Fibroblast of lung (primary cell): ENCODE measurements around the gene RWDD4. TPM values are rescaled to one million over a fixed set of nuclear protein-coding genes. Genes with fewer than 3 reads are reported as not detected.

Source experiments
- DNase-seq, 2 donors: peaks; one replicate each; pipeline versions ENCODE4 v3.0.0 to v3.0.0-alpha.2; 2010; ENCODE audit warnings: low read depth in 2 of 2
- H2AFZ ChIP-seq: 2 replicates; pipeline ENCODE4 v1.5.1; 2012; ENCODE audit warnings: low read length, control low read depth, inconsistent platforms
- H3K27ac ChIP-seq: 2 replicates; pipeline ENCODE4 v1.5.1; 2011; ENCODE audit warnings: low read length, control low read depth; ENCODE audit not compliant: insufficient read depth
- H3K27me3 ChIP-seq: 2 replicates; pipeline ENCODE4 v1.5.1; 2011; ENCODE audit warnings: mild to moderate bottlenecking, low read length; ENCODE audit not compliant: control insufficient read depth, insufficient read depth
- H3K36me3 ChIP-seq: 2 replicates; pipeline ENCODE4 v1.5.1; 2011; ENCODE audit warnings: low read length; ENCODE audit not compliant: control insufficient read depth, insufficient read depth
- H3K4me1 ChIP-seq: 2 replicates; pipeline ENCODE4 v1.5.1; 2011; ENCODE audit warnings: low read length; ENCODE audit not compliant: control insufficient read depth, insufficient read depth; ENCODE audit errors: extremely low read depth
- H3K4me2 ChIP-seq: 2 replicates; pipeline ENCODE4 v1.5.1; 2011; ENCODE audit warnings: low read length, control low read depth; ENCODE audit not compliant: insufficient read depth; ENCODE audit errors: extremely low read depth
- H3K4me3 ChIP-seq, 4 experiments: fragments of 200-600 bp in 1 of 4; sonication (generic) in 1 of 4; replicated peaks in 1 of 4; 2 replicates each; pipeline ENCODE4 v1.5.1; 2011 to 2016; ENCODE audit warnings: low read length in 4 of 4, low read depth in 3 of 4, mild to moderate bottlenecking in 3 of 4, control low read depth in 2 of 4, inconsistent platforms in 1 of 4, mixed read lengths in 1 of 4; ENCODE audit not compliant: insufficient read depth in 1 of 4; ENCODE audit errors: control extremely low read depth in 1 of 4
- H3K79me2 ChIP-seq: 2 replicates; pipeline ENCODE4 v1.5.1; 2012; ENCODE audit warnings: mild to moderate bottlenecking, low read length, inconsistent platforms; ENCODE audit not compliant: control insufficient read depth, insufficient read depth
- H3K9ac ChIP-seq: 2 replicates; pipeline ENCODE4 v1.5.1; 2011; ENCODE audit warnings: mild to moderate bottlenecking, low read length, control low read depth; ENCODE audit not compliant: insufficient read depth
- H3K9me3 ChIP-seq: 2 replicates; pipeline ENCODE4 v1.5.1; 2012; ENCODE audit warnings: low read depth, low read length; ENCODE audit not compliant: control insufficient read depth, insufficient read depth
- H4K20me1 ChIP-seq: 2 replicates; pipeline ENCODE4 v1.5.1; 2011; ENCODE audit warnings: low read length; ENCODE audit not compliant: control insufficient read depth, insufficient read depth; ENCODE audit errors: extremely low read depth
- CTCF ChIP-seq, 2 donors: IDR thresholded peaks in 1 of 2; conservative IDR thresholded peaks in 1 of 2; 1 replicate in 1 of 2; 2 replicates in 1 of 2; pipeline ENCODE4 v1.5.1; 2011 to 2012; ENCODE audit warnings: low read length in 2 of 2, control low read depth in 1 of 2, inconsistent platforms in 1 of 2, low read depth in 1 of 2, mild to moderate bottlenecking in 1 of 2
- EZH2 ChIP-seq: IDR thresholded peaks from 2 replicates; pipeline ENCODE4 v1.5.1; 2012; ENCODE audit warnings: low read length, control low read depth, mild to moderate bottlenecking; ENCODE audit errors: missing control alignments
- polyA plus RNA-seq, 2 donors: library from polyadenylated mRNA; depleted of rRNA in 1 of 2; stranded (reverse) in 1 of 2; unstranded in 1 of 2; fragments of >200 nt; gene quantifications; 2 replicates each; pipeline ENCODE4 v1.2.1, GENCODE V29; 2011 to 2012; ENCODE audit warnings: missing spikeins in 1 of 2
- total RNA-seq: library from RNA; depleted of rRNA; stranded (reverse); fragments of >200 nt; gene quantifications from 2 replicates; pipeline ENCODE4 v1.2.1, GENCODE V29; 2014

RWDD4 gene
- total and polyA plus RNA-seq, 2 donors (not counting 1 experiment from before 2014, with no cell fraction given) = 17.8 to 20.7 TPM

DNA sequence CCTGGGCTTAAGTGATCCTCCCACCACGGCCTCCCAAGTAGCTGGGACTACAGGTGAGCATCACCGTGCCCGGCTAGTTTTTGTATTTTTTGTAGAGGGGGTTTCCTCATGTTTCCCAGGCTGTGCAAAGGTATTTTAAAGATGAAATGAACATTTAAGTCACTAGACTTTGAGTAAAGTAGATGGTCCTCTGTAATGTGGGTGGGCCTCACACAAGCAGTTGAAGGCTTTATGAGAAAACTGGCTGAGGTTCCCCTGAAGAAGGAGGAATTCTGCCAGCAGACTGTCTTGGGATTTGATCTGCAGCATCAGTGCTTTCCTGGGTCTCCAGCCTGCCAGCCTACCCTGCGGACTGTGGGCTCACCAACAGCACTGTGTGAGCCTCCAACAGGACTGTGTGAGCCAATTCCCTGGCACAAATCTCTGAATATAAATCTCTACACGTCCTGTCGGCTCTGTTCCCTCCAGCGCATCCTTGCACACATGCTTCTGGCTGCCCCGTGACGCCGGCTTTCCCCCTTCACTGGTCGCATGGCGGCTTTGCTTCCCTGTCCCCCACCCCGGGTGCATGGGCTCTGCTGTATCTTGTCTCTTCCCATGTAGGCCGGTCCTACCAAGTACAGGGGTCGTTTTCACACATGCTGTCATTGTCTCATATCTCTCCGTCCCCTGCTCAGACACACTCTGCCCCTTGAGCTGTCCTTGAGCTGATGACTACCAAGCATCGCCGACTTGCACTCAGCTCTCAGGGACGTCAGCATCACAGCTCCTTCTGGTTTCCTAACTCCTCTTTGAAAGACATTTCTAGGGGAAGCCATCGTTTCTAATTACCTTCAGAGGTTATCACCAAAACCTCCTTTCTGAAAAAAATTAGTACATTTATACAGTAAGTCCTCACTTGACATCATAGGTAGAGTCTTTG lies 46.4 kb downstream of the RWDD4 start:
- H3K4me1 ChIP-seq = no peaks in the 10 kb centered on the region
- no peaks in the 10 kb centered on the region for H3K9me3 ChIP-seq
- no peak overlapping the region for H3K27ac ChIP-seq
- H3K36me3 ChIP-seq = no peaks in the 10 kb centered on the region
- H2AFZ ChIP-seq = no peak overlapping the region
- DNase-seq = no peak
- no peaks in the 10 kb centered on the region for H3K27me3 ChIP-seq
- H3K79me2 ChIP-seq = no peaks in the 10 kb centered on the region
- no peak overlapping the region for H3K9ac ChIP-seq
- no peak overlapping the region for H3K4me2 ChIP-seq
- no peak for TF ChIP-seq EZH2
- no peak for TF ChIP-seq CTCF (conservative IDR thresholded peaks at IDR 0.05 in 1 of 2, IDR thresholded peaks at IDR 0.05 in 1 of 2; ENCODE audit: low read depth in 1 of 2, low read length in 2 of 2)
- H4K20me1 ChIP-seq = no peaks in the 10 kb centered on the region
- no peak overlapping the region for H3K4me3 ChIP-seq

DNA sequence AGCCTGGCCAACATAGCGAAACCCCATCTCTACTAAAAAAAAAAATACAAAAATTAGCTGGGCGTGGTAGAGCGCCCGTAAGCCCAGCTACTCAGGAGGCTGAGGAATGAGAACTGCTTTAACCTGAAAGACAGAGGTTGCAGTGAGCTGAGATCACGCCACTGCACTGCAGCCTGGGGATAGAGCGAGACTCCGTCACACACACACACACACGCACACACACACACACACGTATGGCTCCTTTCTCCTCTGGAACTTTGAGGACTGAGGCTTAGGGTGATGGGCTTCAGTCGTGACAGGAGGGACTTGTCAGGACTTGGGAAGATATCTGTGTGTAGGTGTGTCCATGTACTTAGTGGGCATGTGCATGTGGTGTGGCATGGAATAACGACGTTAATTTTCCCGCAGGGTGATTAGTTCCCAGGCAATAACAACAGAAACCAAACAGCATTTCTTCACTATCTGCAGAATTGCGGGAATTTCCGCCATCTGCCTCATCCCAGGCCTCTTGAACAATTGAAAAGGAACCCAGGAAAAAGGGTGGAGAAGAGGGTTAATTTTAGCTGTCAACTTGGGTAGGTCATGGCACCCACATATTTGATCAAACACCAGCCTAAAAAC lies 47.7 kb downstream of the RWDD4 start:
- Histone ChIP-seq H2AFZ (no peak overlapping the region), H3K9ac (no peak overlapping the region), H3K4me2 (no peak overlapping the region), H3K79me2 (no peaks in the 10 kb centered on the region), H3K4me1 (no peaks in the 10 kb centered on the region), H4K20me1 (no peaks in the 10 kb centered on the region), H3K27ac (no peak overlapping the region), H3K36me3 (no peaks in the 10 kb centered on the region), H3K27me3 (no peaks in the 10 kb centered on the region), H3K9me3 (no peaks in the 10 kb centered on the region), H3K4me3 (no peak overlapping the region)
- TF ChIP-seq EZH2 (no peak), CTCF (conservative IDR thresholded peaks at IDR 0.05 in 1 of 2, IDR thresholded peaks at IDR 0.05 in 1 of 2; ENCODE audit: low read depth in 1 of 2, low read length in 2 of 2) (no peak)
- no peak for DNase-seq

- no peaks in the 10 kb centered on the region for H3K9me3 ChIP-seq
- TF ChIP-seq EZH2 (no peak), CTCF (conservative IDR thresholded peaks at IDR 0.05 in 1 of 2, IDR thresholded peaks at IDR 0.05 in 1 of 2; ENCODE audit: low read depth in 1 of 2, low read length in 2 of 2) (no peak)
- no peak overlapping the region for H2AFZ ChIP-seq
- H3K9ac ChIP-seq = no peak overlapping the region
- no peak overlapping the region for H3K4me3 ChIP-seq
- H3K36me3 ChIP-seq = no peaks in the 10 kb centered on the region
- DNase-seq = peak; percentile 22 to 43
- no peaks in the 10 kb centered on the region for H3K27me3 ChIP-seq
- no peaks in the 10 kb centered on the region for H3K4me1 ChIP-seq
- H3K27ac ChIP-seq = no peak overlapping the region
- H3K79me2 ChIP-seq = no peaks in the 10 kb centered on the region
- H4K20me1 ChIP-seq = no peaks in the 10 kb centered on the region
- H3K4me2 ChIP-seq = no peak overlapping the region
Measured at GRCh38 chr4:183610613-183611012, 48.4 kb downstream of the RWDD4 start.
